GM19324 (cell line): Measurements from ENCODE around the gene IL1RAPL1.
A peak's percentile ranks its signal among the peaks of the same experiment; 100 is the strongest.

ENCODE experiments used
- ATAC-seq: cut with Tn5 transposase; IDR thresholded peaks from one replicate; pipeline ENCODE4 v1.9.1; 2021; ENCODE audit warnings: mild to moderate bottlenecking, moderate library complexity; ENCODE audit not compliant: unreplicated experiment, low FRiP score

The IL1RAPL1 gene

DNA sequence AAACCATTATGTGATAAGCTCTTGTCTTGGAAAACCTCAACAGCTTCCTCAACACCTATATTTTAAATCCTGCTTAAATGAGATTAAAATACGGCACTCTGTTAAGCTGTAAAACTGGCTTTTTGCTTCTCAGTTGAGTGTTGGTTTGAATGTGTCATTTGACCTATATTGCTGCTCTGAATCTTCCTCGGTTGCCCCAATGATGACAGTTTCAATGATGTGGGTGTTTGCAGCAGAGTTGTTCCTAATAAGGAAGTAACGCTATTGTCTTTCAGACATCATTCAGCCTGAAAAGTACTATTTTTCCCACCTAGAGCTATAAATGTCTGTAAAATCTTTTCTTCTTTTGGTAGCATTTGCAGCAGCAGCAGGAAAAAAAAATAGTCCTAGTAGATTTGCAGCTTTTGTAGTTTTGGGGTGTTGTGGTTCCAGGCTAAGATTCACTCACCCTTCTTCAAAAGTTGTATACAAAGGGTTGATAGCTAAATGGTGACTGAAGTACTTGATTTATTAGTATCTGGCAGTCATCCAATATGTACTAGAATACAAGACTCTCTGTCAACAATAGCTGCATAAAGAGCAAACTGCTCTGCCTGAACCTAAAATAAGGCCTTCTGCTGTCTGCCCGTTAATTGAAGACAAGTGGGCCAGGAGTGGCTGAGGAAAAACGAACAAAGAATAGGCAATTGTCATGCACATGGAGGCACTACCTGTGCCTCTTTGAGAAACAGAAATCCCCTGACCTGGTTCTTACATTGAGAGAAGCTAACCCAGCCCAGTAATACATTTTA lies 333.1 kb downstream of the IL1RAPL1 start:
- ATAC-seq: no peak

DNA sequence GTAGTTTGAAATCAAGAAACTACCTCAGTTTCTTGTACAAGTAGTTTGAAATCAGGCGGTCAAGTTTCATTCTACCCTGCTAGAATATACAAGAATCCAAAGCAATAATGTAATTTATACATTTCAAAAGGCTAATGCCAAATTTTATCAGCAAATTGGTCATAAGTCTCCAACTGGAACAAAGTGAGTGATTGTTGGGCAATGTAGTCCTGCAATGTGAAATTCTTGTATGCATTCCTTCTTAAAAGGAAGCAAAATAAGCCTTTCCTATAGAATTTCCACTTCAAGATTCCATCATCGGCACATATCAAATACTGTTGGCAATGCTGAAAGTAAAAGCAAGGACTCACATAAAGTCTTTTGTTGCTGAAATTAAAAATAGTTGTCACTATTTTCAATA lies 334.9 kb downstream of the IL1RAPL1 start:
- ATAC-seq: no peak

DNA sequence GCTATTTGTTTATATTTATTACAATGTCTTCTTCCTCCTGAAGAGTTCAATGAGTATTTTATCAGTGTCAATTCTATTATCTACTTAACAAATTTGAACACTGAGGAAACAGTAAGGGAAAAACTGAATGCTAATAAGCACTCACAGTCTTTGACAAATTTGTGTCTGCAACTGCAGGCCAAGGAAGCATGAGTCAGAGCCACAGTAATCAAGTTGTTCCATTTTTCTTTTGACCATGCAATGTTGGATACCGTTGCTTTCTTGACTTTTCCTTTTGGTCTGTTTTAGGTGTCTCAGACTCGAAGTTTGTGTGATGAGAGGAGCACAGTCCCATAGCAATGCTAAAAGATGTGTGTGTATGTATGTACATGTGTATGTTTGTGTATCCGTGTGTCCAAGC lies 359.6 kb downstream of the IL1RAPL1 start:
- no peak for ATAC-seq

DNA sequence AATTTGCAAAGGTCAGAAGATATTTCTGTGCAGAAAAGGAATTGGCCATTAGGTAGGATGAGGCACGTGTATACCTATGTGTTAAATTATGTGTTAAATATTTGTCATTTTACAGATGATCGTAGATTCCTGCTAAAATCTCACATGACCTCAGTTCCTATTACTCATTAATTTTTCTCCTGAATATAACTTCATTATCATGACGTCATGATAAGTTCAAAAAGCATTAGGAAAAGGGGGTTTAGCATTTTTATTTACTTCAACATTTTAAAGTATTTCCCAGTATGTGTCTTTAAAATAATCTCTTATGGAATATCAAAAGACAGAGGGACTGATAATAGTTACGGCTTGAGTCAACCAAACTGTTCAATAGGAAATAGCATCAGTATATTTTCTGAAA lies 372.8 kb downstream of the IL1RAPL1 start:
- ATAC-seq: no peak

DNA sequence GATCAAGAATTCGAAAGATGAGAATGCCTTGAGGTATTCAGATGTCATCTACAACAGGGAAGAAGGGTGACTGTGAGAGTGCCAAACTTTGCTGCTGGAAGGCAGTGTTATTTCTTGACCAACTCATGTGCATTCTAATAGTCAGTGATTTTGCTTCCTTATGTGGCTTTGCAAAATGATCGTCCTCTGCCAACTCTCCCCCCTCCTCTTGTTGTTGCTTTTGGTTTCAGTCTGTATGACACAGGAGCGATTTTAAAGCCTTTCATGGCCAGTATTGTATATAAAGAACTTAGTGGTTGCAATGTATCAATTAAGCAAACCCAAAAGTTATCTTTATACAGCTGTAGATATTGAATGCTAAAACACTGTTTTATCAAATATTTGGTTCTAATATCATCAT lies 379.1 kb downstream of the IL1RAPL1 start:
- ATAC-seq: peak; percentile 84

DNA sequence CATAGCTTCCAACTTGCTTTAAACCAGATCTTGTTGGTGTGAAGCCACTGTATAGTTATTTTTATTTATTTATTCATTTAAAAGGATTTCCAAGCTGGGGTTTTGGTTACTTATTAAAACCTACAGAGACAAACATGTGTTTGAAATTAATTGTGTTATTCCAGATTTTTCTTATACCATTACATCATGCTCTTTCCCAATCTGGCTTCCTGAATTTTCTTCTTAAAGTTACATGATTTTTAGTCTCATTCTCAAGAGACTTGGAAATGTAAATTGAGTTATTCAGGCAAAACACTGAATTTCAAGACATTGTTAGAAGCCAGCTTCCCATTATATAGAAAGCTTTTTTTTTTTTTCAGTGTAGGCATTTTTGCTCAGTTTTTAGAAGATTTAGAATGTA lies 381.9 kb downstream of the IL1RAPL1 start:
- ATAC-seq: no peak

DNA sequence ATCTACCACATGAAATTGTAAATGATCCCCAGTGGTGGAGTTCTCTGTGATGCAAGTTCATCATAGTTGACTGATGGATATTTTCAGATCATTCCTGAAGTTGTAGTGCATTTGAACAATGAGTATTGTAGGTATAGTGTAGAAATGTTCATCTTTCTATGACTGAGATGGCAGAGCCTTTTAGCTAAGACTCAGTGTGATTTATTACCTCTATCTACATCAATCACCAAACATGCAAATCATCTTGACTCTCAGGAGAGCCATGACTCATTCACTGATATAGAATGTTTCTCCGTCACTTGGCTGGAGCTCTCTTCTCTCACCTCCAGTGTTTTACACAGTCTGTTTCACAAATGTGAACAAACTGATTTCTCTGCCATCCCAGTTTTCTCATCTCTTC lies 392.6 kb downstream of the IL1RAPL1 start:
- no peak for ATAC-seq

DNA sequence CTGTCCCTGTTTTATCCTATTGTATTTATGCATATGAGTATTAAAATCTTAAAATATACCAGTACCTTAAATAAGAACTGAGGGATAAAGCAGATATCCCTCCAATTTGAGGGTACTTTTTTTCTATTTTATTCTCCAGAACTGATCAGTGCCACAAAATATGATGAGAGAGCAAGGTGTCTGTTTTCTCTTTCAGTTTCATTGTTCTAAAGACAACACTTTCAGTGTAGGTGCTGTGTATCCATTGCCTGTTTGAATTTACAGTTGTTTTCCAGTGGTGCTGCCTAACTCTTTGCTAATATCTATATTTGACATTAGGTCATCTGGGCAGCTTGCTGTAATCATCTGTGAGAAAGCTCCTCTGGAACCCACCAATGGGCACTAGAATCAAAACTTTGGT lies 394.7 kb downstream of the IL1RAPL1 start:
- peak; percentile 83 for ATAC-seq

DNA sequence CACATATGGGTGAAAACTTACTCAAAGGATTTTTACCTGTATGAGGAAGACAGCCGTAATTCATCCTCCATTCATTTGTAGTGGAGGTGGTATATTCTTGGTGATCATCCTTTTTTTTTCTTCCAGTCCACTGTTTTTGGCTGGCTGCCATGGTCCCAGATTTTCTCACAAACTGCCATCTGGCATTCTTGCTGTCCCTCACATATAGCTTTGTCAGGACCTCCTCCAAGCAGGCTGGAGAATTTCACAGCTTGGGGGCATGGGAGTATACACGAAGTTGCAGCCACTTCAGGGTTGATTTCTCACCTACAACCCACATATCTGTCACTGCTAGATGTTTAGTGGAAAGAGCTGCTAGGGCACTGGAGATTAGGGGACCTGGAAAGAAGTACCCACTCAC lies 401.0 kb downstream of the IL1RAPL1 start:
- ATAC-seq: no peak

DNA sequence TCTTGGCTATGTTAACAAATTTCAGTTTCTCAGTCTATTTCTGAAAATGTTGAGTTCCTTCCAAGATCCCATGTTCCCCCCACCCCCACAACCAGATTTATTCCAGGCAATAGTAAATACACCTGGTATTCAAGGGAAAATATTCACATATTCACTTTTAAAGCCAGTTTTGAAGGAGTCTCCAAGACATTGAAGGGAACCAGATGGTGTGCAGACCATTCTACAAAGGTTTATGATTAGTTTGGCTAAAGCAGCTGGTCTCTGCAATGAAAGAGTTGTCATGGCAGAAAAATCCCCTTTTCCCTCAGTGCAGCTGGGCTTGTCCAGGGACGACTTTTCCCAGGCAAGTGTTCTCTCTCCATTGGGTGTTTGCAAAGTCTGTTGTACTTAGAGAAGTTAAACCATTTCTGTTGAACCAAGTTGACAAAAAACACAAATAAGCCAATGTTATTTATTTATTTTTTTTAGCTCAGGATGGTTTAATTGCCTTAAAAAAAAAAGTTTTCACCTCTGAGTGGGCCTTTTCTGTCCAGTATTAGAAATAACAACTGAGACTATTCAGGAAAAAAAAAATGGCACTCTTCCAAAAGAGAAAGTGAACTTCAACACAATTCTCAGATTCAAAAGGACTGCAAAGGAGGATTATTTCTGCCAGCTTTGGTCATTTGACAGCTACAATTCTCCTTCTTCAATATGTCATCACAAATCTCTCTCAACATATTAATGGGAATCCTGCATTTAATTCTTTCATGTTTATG lies 410.6 kb downstream of the IL1RAPL1 start:
- ATAC-seq: no peak

DNA sequence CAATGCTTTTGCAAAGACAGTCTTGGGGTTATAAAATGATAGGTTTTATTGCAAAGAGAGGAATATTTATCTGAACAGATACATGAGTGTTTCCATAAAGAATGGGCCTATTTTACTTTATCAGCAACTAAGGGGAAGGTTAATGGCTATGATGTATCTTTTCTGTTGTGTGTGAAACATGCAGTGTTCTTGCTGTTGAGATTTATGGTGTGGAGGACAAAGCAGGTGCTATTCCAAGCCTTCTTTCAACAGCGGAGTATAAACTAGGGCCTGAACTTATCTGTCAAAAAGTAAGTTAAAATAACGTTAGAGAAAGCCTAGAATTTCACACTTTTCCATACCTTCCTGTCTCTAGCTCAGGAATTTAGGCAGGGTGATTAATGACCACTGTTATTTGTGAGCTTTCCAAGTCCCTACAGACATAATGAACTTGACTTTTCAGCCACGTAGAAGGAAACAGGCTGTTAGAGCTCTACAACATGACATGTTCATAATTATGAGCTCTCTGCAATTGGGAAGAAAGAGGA lies 411.4 kb downstream of the IL1RAPL1 start:
- ATAC-seq: no peak

DNA sequence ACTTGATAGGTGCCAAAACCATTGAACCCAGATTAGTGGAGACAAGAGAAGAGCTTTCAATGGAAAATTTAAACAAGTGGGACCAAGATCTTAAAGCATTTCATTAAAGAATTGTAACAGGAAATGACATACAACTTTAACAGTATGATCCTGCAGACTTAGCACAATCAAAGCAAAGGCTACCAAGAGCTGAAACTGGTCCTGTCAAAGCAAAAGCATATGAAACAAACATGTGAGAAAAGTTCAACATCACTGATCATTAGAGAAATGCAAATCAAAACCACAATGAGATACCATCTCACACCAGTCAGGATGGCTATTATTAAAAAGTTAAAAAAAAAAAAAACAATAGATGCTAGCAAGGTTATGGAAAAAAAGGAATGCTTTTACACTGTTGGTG lies 425.6 kb downstream of the IL1RAPL1 start:
- peak; percentile 85 for ATAC-seq

DNA sequence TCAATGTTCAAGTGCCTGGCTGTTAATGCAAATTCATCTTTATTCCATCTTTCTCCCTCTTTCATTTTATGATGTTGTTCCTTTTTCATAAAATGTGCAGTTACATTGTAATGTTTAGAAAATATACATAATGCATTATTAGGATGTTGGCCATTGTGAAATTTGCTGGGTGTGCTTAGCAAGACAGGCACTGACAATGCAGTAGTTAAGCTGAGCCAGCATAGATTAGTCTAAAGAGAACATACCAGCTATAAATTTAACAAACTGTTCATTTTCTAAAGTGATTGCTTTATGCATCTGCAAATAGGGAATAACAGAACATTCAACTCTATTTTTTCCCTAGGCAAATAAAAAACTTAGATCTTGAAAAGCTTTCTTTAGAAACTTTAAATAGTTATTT lies 436.0 kb downstream of the IL1RAPL1 start:
- ATAC-seq: no peak

DNA sequence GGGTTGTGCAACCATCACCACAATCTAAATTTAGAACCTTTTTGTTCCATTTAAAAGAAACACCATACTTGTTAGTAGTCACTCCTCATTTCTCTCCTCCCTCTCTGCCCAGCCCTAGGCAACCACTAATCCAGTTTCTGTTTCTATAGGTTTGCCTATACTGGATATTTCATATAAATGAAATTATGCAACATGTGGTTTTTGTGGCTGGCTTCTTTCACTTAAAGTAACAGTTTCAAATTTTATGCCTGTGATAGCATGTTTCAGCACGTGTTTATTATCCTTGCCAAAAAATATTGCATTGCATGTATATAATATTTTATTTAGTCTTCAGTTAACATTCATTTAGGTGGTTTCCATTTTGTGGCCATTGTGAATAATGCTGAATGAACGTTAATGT lies 437.6 kb downstream of the IL1RAPL1 start:
- no peak for ATAC-seq

DNA sequence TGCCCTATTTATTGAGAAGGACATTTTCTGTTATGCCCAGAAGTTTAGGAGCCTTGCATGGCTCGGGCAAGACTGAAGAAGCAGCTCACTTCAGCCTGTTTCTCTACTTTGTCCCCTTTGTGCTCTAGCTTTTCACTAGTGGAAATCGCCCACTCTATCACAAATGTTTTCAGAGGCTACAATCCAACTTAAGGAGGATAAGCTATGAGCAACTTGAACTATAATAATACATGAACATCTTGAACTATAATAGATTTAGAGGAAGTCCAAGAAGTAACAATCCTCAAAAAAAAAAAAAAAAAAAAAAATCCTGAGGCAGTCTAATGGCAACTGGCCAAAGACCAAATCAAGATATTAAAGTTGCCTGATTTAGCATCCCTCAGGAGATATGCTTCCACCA lies 452.3 kb downstream of the IL1RAPL1 start:
- ATAC-seq: no peak

DNA sequence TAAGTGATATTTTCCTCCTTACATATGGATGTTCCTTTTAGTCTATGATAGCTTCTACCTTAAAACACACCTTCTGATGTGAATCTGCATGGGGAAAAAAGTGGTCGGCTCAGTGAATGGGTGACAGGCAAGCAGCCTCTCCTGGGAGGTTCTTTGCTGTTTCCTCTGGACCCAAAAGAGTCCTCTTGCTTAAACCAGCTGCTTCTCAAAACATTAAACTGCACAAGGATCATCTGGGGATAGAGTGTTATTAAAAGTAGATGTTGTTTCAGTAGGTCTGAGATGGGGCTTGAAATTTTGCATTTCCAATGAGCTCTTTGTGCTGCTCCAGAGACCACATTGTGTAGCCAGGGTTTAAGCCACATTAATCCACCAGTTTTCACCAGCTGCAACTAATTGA lies 452.9 kb downstream of the IL1RAPL1 start:
- no peak for ATAC-seq

DNA sequence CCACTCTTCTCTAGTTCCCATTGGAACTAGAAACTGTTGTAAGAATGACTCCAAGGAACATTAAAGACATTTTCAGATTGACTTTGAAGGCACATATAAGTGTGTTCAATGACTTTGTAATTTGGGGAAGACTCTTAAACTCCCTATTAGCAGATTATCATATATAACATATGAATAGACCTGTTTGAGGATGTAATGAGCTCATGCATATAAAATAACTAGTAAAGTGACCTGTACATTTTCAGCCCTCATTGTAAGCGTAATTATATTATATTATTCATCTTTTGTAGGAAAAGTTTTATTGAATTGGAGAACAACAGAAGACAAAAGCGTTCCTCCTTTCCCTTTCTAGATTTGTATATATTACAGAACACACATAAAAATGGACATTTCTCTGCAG lies 455.1 kb downstream of the IL1RAPL1 start:
- ATAC-seq: no peak

DNA sequence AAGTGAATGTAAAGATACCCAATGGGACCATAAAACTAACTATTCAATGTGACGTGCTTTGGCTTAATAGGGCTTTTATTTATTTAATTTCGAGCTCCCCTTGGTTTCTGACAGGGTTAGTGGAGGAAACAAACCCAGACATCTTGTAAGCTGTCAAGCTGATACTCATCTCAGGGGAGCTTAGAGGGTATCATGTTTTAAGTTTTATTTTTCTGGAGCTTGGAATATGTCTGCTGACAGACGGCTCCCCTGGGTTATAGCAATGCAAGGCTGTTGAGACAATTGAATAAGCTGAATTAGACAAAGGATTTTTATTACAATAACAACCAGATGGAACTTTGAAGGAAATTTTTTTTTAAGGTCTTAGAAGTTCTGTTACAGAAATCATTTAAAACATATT lies 456.5 kb downstream of the IL1RAPL1 start:
- no peak for ATAC-seq

DNA sequence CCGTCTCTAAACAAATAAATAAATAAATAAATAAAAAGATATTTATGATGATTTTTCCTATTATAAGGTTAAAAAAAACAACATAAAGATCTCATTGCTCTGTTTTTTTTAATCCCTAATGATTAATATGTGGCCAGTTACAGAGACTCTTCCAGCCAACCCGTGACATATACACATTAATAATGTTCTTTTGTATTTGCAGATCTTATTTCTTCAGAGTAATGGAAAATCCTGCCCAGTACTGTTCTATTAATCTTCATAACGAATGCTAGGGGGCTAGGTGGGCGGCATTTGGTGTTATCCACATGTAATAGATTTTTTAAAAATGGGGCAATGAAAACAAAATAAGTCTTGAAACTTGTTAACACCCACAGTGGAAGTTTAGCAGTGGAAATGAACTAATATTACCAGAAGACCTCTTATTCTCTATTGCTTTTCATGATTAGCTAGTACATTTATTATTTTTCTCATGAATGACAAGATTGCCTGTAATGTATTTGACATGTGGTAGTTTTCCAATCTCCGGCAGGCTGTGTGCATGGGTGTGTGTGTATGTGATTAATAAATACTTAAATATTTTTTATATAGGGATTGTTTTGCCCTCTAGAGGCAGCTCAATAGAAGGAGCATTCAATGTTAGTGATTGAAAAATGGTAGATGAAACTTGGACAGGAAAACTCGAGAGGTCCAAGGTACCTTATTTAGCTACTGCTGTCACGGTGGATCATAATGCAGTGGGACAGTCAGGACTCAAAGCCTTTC lies 457.4 kb downstream of the IL1RAPL1 start:
- no peak for ATAC-seq

DNA sequence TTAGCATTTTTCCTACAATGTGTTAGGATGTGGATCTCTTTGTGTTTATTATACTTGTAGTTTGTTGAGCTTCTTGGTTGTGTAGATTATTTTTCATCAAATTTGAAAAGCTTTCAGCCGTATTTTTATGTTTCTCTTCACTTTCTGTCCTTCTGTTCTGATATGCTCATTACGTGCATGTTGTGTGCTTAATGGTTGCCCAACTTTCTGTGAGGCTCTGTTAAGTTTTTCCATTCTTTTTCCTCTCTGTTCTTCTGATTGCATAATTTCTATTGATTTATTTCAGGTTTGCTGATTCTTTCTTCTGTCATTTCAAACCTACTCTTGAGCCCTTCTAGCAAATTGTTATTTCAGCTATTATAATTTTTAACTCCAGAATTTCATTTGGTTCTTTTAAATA lies 478.2 kb downstream of the IL1RAPL1 start:
- no peak for ATAC-seq

DNA sequence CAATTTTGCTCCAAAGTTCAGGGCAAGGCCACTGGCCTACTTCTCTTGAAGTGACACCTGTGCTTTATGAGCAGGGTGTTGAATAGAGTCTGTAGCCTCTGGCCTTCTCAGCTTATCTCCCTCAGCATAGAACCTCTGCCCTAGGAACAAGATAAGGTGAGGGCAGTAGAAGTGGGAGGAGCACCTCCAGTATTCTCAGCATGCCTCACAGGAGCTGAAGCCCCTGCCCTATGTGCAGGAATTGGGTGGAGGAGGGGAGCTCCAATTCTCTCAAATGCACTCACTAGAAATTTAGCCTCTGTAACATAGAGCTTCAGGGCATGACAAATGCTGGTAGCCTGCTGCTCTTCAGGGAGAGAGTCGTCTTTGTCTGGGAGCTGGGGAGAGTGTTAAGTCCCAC lies 479.3 kb downstream of the IL1RAPL1 start:
- ATAC-seq: no peak
